Measurements from ENCODE around the gene PIM1.
"Not testable (repeated sequence)": the region's sequence is repeated elsewhere in the genome, so short reads cannot be mapped to it uniquely, and the experiment has no call there.

PIM1 gene

DNA sequence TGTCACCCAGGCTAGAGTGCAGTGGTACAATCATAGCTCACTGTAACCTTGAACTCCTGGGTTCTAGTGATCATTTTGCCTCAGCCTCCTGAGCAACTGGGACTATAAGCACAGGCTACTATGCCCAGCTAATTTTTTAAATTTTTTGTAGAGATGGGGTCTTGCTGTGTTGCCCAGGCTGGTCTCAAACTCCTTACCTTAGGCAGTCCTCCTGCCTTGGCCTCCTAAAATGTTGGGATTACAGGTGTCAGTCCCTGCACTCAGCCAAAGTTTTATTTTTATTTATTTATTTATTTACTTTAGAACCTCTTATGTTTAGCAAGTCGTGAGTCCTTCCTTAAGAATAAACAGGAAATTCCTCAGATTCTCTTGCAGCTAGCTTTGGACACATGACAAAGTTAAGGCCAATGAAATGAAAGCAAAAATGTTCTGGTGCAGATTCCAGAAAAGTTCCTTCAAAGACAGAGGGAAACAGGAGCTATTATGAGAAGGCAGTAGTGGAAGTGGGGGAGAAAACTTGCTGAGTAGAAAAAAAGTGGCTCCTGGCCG, 19.1 kb downstream of the PIM1 start:
- no peak for DNase-seq (ENCODE audit: low spot score)

DNA sequence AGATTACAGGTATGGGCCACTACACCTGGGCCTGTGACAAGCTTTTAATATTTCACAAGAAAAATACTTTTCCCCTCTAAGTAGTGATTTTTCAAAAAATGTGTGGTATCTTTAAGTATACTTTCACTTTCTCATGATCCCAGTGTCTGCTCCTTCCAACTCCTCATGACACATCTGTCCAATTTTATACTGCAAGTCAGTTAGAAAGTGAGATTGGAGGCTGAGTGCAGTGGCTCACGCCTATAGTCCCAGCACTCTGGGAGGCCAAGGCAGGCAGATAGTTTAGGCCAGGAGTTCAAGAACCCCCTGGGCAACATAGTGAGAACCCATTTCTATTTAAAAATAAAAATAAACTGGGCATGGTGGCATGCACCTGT, 20.2 kb downstream of the PIM1 start:
- DNase-seq (ENCODE audit: low spot score), result no peak

DNA sequence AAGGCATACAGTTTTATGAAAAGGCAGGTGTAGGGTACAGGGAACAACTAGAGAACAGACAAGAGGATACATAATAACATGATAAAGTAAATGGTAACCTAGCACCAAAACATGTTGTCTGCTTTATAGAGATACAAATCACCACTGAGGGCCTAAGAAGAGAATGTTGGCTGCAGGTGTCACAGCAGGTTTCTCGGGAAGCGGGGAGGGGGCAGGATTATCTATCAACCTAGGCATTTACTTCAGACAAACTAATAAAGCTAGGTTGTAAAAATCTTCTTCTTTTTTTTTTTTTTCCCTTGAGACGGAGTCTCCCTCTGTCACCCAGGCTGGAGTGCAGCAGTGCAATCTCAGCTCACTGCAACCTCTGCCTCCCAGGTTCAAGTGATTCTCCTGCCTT, 22.7 kb downstream of the PIM1 start:
- no peak for DNase-seq (ENCODE audit: low spot score)

DNA sequence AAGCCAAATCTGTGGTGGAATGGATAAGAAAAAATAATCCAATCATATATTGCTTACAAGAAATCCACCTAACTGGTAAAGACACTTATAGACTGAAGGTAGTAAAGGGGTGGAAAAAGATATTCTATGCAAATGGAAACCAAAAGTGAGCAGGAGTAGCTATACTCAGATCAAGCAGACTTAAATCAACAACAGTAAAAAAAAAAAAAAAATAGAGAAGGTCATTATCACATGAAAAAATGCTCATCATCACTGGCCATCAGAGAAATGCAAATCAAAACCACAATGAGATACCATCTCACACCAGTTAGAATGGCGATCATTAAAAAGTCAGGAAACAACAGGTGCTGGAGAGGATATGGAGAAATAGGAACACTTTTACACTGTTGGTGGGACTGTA, 24.9 kb downstream of the PIM1 start:
- DNase-seq (ENCODE audit: low spot score), result not testable (repeated sequence)

DNA sequence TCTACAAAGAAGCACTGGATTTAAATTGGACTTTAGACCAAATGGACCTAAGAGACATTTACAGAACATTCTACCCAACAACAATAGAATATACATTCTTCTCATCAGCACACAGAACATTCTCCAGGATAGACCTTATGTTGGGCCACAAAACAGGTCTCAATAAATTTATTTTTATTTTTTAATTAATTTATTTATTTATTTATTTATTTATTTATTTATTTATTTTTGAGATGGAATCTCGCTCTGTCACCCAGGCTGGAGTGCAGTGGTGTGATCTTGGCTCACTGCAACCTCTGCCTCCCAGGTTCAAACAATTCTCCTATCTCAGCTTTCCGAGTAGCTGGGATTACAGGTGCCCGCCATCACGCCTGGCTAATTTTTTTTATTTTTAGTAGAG, 26.5 kb downstream of the PIM1 start:
- DNase-seq (ENCODE audit: low spot score), result not testable (repeated sequence)

DNA sequence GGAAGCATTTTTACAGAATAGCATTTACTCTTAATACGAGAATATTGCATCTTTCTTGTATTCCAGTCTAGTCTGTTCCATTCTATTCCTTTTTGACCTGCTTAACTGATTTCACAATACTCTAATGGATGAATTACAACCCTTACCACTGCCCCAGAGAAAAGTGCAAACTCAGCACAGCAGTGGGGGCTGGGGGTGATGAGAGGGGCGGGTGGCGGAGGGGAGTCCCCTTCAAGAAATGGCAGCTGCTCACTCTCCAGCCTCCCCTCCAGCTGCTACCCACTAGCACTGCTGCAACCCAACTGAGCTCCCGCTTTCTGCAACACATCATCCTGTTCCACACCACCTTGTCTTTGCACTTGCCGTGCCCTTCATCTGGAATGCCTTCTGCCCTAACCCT, 30.1 kb downstream of the PIM1 start:
- DNase-seq (ENCODE audit: low spot score), result no peak

DNA sequence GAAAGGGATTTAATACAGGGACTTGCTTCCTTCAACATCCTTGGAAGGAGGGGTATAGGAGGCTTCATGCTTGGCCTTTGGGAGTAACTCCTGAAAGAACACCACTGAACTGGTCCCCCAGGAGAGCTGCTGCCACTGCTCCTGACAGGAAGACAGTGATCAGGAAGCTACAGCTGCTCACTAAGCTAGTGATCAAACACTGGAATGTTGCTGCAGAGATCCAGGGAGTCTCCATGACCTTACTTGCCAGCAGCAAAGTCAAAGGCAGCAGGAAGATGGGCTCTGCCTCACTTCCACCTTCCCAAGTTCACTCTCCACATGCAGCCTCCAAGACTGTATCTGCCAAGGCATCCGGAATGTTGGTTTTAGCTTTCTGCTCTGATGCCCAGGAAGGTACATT, 31.8 kb downstream of the PIM1 start:
- no peak for DNase-seq (ENCODE audit: low spot score)

DNA sequence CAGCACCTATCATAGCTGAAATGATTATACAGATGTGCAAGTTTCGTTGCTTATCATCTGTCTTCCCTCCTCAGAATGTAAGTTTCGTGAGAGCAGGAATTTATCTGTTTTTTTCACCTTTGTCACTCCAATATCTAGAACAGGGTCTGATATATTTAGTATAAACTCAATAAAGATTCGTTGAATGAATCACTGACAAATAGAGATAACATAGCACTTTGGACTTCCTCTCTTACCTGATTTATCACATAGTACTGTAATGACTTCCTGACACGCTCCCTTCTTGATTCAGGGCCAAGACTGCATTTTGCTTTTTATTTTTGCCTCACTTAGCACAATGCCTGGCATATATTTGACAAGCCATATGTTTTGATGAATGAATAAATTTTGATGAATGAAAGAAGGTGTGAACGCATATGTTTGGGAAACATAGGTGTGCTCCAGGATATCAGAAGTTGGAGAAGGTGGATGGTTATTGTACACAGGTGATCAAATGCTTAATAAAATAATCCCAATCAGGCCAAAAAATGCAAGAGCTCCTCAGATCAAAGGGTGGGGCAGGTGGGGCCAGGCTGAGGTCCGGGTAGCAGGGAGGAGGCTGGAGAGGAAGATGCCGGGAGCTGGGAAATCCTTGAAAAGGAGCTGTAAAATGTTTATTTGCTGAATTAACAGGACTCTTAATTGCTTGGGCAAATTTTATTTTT, 33.0 kb downstream of the PIM1 start:
- no peak for DNase-seq (ENCODE audit: low spot score)

DNA sequence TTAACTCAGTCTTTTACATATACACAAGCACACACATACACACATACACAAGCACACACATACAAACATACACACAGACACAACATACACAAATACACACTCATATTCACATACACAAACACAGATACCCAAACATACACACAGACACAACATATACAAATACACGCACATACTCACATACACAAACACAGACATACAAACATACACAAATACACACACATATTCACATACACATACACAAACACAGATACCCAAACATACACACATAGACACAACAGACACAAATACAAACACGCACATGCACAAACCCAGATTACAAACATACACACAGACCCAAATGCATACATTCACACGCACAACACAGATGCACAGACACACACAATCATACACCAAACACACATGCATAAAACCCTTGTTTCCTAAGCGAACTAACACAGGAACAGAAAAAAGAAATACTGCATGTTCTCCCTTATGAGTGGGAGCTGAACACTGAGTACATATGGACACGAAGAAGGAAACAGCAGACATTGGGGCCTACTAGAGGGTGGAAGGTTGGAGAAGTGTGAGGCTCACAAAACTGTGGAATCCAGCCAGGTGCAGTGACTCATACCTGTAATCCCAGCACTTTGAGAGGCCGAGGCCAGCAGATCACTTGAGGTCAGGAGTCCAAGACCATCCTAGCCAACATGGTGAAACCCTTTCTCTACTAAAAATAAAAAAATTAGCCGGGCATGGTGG, 34.2 kb downstream of the PIM1 start:
- DNase-seq (ENCODE audit: low spot score), result no peak

DNA sequence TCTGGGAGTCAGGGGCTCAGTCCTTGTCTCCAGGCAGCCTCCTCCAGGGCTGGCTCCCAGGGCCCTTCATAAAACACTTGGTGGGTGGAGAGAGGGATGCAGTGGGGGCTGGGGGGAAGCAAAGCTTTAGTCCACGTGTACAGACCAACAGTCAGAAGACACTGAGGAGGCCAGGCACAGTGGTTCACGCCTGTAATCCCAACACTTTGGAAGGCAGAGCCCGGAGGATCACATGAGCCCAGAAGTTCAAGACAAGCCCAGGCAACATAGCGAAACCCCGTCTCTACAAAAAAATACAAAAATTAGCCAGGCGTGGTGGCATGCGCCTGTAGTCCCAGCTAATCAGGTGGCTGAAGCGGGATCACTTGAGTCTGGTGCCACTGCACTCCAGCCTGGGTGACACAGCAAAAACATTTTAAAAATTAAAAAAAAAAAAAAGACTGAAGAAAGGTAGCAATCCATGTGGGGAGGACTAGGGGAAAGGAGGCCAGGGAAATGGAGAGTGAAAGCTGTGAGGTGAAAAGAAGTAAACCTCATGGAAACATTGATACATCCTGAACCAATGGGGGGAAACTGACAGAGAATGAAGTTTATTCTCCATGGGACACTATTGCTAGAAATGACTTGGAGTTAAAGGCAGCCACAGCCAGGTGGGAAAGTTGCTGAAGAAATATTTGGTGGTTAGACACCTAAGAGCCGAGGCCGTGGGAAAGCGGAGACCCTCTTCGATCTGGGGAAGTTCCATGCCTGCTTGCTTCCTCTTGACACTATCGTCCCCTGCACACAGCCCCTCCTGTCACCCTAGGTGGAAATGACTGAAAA, 35.4 kb downstream of the PIM1 start:
- DNase-seq (ENCODE audit: low spot score), result no peak

DNA sequence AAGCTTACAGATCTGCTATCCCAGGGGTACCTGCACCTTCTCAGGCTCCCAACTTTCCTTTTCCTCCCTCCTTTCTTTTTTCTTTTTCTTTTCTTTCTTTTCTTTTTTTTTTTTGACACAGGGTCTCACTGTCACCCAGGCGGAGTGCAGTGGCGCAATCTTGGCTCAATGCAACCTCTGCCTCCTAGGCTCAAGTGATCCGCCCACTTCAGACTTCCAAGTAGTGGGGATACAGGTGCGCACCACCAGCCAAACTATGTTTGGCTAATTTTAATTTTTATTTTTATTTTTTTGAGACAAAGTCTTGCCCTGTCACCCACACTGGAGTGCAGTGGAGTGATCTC, 36.0 kb downstream of the PIM1 start:
- no peak for DNase-seq (ENCODE audit: low spot score)

DNA sequence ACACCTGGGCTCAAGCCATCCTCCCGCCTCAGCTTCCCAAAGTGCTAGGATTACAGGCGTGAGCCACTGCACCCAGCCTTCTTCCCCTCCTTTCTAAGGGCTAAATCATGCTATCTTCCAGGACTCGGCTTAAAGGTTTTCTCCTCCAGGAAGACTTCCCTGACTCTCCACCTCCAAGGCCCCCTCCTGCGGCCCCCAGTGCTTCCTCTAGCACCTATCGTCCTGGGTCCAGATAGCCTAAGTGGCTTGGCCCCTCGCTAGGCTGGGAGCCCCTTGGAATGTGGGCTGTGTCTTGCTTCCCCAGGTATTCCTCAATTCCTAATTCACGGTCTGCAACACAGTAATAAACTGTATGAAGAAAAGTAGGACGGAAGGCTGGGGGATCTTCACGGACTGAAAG, 36.7 kb downstream of the PIM1 start:
- no peak for DNase-seq (ENCODE audit: low spot score)

DNA sequence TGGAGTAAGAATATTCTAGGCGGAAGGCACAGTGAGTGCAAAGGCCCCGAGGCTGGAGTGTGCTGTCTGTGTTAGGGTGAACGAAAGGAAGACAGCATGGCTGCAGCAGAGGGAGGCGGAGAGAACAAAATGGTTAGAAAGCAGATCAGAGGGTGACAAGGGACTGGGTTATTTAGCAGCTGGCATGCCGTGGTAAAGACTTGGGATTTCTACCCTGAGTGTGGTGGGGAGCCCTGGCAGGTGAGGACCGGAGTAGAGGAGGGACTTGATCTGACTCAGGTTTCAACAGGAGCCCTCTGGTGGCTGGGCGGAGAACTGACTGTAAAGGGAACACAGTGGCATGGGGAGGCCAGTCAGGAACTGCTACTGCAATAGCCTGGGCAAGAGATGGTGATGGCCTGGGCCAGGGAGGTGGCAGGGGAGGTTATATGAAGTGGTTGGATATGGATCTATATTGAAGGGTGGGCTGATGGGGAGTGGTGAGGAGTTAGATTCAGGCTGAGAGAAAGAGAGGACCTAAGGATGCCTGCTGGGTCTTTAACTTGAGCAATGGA, 38.0 kb downstream of the PIM1 start:
- peak; percentile 78 for DNase-seq (ENCODE audit: low spot score)

DNA sequence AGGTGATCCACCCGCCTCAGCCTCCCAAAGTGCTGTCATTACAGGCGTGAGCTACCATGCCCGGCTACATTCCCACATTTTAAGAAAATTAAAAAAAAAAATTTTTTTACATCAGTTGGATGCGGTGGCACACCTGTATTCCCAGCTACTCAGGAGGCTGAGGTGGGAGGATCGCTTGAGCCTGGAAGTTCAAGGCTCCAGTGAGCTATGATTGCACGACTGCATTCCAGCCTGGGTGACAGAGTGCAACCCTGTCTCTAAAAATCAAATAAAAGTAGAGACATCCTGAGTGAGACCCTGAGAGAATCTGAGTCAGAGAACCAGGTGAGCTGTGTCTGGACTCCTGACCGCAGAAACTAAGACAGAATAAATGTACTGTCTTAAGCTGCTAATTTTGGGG, 38.8 kb downstream of the PIM1 start:
- DNase-seq (ENCODE audit: low spot score), result no peak

DNA sequence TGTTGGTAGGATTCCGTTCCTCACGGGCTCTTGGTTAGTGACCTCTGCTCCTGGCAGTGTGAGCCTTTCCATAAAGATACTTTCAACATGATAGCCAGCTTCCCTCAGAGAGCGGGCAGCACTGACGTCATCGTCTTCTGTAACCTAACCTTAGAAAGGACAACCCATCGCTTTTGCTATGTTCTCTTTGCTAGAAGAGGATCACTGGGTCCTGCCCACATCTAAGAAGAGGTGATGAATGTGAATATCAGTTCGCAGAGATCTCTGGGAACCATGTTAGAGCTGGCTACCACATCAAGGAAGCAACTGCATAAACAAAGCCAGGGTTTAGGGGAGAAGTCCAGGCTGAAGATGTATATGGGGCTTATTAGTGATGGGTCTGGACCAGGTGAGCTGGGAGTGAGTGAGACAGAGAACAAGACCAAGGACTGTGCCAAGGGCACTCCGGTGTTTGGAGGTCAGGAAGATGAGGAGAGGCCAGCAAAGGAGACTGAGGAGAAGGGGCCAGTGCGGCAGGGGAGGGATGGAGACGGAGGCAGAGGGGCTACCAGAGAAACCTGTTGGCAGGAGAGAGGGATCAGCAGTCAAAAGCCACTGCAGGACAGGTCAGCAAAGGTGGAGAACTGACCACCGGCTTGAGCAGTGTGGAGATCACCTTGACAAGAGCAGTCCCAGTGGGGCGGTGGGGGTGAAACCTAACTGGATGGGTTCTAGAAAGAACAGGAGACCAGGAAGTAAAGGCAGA, 39.7 kb downstream of the PIM1 start:
- DNase-seq (ENCODE audit: low spot score), result no peak

DNA sequence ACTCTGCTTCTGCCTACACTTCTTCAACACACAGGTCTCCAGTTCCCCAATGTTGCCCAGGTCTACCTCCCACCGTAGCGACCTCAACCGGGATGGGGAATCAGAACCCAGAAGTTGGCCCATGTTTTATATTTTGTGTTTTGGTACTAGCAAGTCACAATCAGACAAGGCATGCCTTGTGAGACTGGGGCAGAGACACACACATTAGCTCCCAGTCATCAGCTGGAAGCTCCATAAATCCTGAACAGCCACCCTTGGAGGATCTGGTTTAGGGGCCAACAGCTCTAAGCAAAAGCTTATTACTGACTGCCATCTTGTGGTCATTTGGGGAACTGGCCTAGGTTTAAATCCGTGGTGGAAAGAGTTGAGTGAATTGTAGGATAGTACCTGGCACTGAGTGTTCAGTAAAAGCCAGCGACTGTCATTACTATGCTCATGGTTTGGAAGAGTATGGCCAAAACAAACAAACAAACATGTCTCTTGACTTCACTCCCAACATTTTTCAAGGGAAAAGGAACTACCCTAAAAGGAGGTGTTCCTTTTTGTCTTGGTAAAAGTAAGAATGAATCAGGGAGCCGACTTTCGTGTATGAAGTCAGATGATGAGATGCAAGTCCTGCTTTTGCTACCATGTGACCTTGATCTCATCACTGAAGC, 40.5 kb downstream of the PIM1 start:
- DNase-seq (ENCODE audit: low spot score), result peak; percentile 85

DNA sequence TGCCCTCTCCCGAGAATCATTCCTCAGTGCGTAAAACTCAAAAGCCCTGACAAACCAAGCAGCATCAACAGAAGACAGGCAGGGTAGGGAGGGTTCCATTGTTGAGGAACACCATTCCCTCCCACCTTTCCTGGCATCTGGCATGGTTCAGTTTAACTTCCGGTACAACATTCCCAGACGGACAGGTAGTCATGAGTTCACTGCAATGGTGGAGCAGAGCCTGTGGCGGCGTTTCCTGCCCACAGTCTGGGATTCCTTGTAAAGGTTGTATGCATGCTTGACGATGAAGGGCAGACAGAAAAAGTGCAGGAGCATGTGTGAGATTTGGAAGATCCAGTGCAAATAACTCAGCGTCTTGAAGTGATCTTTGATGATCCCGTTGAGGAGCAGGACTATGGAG, 42.3 kb downstream of the PIM1 start:
- DNase-seq (ENCODE audit: low spot score), result no peak

DNA sequence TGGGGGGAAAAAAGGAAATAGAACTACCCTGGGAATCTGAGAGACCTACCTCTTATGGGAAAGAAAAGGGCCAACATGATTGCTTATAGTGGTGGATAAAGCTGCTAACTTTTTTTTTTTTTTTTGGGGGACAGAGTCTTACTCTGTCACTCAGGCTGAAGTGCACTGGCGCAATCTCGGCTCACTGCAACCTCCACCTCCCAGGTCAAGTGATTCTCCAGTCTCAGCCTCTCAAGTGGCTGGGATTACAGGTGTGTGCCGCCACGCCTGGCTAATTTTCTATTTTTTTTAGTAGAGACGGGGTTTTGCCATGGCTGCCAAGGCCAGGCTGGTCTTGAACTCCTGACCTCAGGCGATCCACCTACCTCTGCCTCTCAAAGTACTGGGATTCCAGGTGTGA, 48.1 kb downstream of the PIM1 start:
- DNase-seq (ENCODE audit: low spot score), result no peak

DNA sequence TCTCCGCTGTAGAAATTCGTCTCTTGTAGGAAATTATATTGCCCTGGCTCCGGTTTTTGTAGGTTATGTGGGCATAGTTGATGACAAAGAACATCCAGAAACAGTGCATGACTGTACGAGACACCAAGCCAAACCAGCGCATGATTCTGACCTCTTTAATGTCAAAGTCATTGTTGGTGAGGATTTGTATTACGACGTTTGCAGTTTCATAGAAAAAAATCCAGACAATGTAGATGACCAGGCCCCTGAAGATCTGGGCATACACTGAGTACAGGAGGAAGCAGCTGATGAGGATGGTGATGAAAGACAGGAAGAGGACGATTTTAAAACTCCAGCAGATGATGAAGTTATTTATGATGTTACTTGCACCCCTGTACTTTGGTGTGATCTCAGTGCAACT, 48.6 kb downstream of the PIM1 start:
- DNase-seq (ENCODE audit: low spot score), result no peak

DNA sequence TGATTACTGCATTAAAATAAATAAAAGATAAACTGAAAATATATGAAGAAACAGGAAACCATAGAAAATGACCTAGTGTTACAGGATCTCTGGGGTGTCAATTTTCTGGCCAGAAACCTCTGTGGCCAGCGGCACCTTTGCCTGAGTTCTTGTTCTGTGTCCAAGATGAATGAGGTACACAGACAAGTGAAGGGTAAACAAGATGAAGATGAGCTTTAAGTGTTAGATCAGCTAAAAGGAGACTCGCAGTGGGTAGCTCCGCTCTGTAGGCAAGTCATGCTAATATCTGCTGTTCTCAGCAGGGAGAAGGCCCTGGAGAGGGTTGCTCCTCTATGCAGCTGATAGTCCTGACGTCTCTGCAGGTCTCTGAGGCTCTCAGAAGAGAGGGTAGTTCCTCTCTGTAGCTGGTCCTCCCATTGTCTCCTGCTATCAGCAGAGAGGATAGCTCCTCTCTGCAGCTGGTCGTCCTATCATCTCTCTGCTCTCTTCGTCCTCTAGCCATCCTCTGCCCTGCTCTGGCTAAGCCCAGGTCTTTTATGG, 51.7 kb downstream of the PIM1 start:
- no peak for DNase-seq (ENCODE audit: low spot score)

Data from GM03348 (cell line).